Measurements from ENCODE around the gene TCF7L1. TPM values are rescaled to one million over a fixed set of nuclear protein-coding genes. Genes with fewer than 3 reads are reported as not detected.

TCF7L1 gene
- total RNA-seq, 1 experiment from 2014 or later: 1.1 TPM

GRCh38 chr2:85216927-85217326, 83.7 kb downstream of the TCF7L1 start:
- no TSS peak for BruUV-seq (replicated peaks)
- H3K4me3 Mint-ChIP-seq (ENCODE audit: unreplicated experiment): no peak overlapping the region
- no peak overlapping the region for H3K27ac Mint-ChIP-seq (ENCODE audit: low read depth, unreplicated experiment)
- DNase-seq (ENCODE audit: unreplicated experiment): no peak
- no peaks in the 10 kb centered on the region for H3K4me1 Mint-ChIP-seq (ENCODE audit: insufficient read depth, unreplicated experiment)
- CTCF ChIA-PET: no interaction called here
- no peaks in the 10 kb centered on the region for H3K9me3 Mint-ChIP-seq (ENCODE audit: unreplicated experiment)
- H3K36me3 Mint-ChIP-seq (ENCODE audit: insufficient read depth, unreplicated experiment): no peaks in the 10 kb centered on the region
- intact Hi-C loops (cut with micrococcal nuclease): loop anchor here (10.0 kb wide), 1 partner anchor 132 kb away; no protein-coding TSS in a partner anchor
- no peak for TF ChIP-seq CTCF (IDR thresholded peaks at IDR 0.05; ENCODE audit: unreplicated experiment)
- no peaks in the 10 kb centered on the region for H3K27me3 Mint-ChIP-seq (ENCODE audit: insufficient read depth, unreplicated experiment)
- POLR2A ChIA-PET: no interaction called here

GRCh38 chr2:85221067-85221691, 88.0 kb downstream of the TCF7L1 start:
- no TSS peak for BruUV-seq (replicated peaks)
- intact Hi-C loops (cut with micrococcal nuclease): no loop called here
- no peaks in the 10 kb centered on the region for H3K4me1 Mint-ChIP-seq (ENCODE audit: insufficient read depth, unreplicated experiment)
- no peak overlapping the region for H3K27ac Mint-ChIP-seq (ENCODE audit: low read depth, unreplicated experiment)
- ChIA-PET POLR2A (interaction anchor here (1.0 to 1.3 kb wide), 2 partner anchors 8 to 56 kb away, joined by 3 read pairs; no protein-coding TSS in a partner anchor), CTCF (interaction anchor here (1.0 to 1.4 kb wide), 2 partner anchors 36 to 51 kb away, joined by 3 to 4 read pairs; no protein-coding TSS in a partner anchor)
- H3K4me3 Mint-ChIP-seq (ENCODE audit: unreplicated experiment): no peak overlapping the region
- DNase-seq (ENCODE audit: unreplicated experiment): no peak
- peaks cover 3% of the 10 kb centered on the region for H3K27me3 Mint-ChIP-seq (ENCODE audit: insufficient read depth, unreplicated experiment)
- H3K9me3 Mint-ChIP-seq (ENCODE audit: unreplicated experiment): no peaks in the 10 kb centered on the region
- no peaks in the 10 kb centered on the region for H3K36me3 Mint-ChIP-seq (ENCODE audit: insufficient read depth, unreplicated experiment)
- TF ChIP-seq CTCF (IDR thresholded peaks at IDR 0.05; ENCODE audit: unreplicated experiment): no peak

GRCh38 chr2:85222792-85223191, 89.6 kb downstream of the TCF7L1 start:
- ChIA-PET CTCF (interaction anchor here (0.6 to 1.4 kb wide), 6 partner anchors 18 to 1217 kb away, joined by 3 to 5 read pairs (median 4); no protein-coding TSS in a partner anchor), POLR2A (no interaction called here)
- Mint-ChIP-seq H3K9me3 (ENCODE audit: unreplicated experiment) (no peaks in the 10 kb centered on the region), H3K36me3 (ENCODE audit: insufficient read depth, unreplicated experiment) (no peaks in the 10 kb centered on the region), H3K4me3 (ENCODE audit: unreplicated experiment) (no peak overlapping the region), H3K27ac (ENCODE audit: low read depth, unreplicated experiment) (no peak overlapping the region), H3K27me3 (ENCODE audit: insufficient read depth, unreplicated experiment) (peaks cover 17% of the 10 kb centered on the region), H3K4me1 (ENCODE audit: insufficient read depth, unreplicated experiment) (no peaks in the 10 kb centered on the region)
- intact Hi-C loops (cut with micrococcal nuclease): no loop called here
- no TSS peak for BruUV-seq (replicated peaks)
- no peak for TF ChIP-seq CTCF (IDR thresholded peaks at IDR 0.05; ENCODE audit: unreplicated experiment)
- peak; percentile 58 for DNase-seq (ENCODE audit: unreplicated experiment)

DNA sequence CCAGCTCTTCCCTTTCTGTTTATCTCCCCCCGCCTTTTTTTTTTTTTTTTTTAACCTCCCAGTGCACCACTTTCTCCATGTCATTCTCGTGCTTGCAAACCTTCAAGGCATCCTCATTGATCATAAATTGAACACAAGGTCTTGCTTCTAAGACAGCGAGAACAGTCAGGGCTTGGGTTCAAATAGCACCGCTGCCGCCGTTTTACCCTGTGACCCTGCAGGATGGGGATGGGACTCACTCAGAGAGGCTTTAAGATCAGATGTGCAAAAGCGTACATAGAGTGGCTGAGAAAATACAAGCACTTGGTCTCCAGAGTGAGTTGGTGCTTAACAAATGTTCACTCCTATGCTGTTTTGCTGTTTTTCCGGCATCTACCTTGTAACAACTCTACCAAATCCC, 93.6 kb downstream of the TCF7L1 start:
- Mint-ChIP-seq H3K27ac (ENCODE audit: low read depth, unreplicated experiment) (no peak overlapping the region), H3K27me3 (ENCODE audit: insufficient read depth, unreplicated experiment) (peaks cover 24% of the 10 kb centered on the region), H3K36me3 (ENCODE audit: insufficient read depth, unreplicated experiment) (no peaks in the 10 kb centered on the region), H3K9me3 (ENCODE audit: unreplicated experiment) (no peaks in the 10 kb centered on the region), H3K4me1 (ENCODE audit: insufficient read depth, unreplicated experiment) (no peaks in the 10 kb centered on the region), H3K4me3 (ENCODE audit: unreplicated experiment) (no peak overlapping the region)
- DNase-seq (ENCODE audit: unreplicated experiment): no peak
- ChIA-PET CTCF (no interaction called here), POLR2A (no interaction called here)
- intact Hi-C loops (cut with micrococcal nuclease): no loop called here
- no TSS peak for BruUV-seq (replicated peaks)
- TF ChIP-seq CTCF (IDR thresholded peaks at IDR 0.05; ENCODE audit: unreplicated experiment): no peak
